VCaP (cell line): ENCODE results near the gene TRPC4.

Experiments
- H3K27ac ChIP-seq: fragments of 450-650 bp; 2 replicates; pipeline ENCODE4 v1.5.1; 2017
- CTCF ChIP-seq: fragments of 450-650 bp; conservative IDR thresholded peaks from 2 replicates; pipeline ENCODE4 v1.5.1; 2017; ENCODE audit warnings: mild to moderate bottlenecking, moderate library complexity

Gene TRPC4

DNA sequence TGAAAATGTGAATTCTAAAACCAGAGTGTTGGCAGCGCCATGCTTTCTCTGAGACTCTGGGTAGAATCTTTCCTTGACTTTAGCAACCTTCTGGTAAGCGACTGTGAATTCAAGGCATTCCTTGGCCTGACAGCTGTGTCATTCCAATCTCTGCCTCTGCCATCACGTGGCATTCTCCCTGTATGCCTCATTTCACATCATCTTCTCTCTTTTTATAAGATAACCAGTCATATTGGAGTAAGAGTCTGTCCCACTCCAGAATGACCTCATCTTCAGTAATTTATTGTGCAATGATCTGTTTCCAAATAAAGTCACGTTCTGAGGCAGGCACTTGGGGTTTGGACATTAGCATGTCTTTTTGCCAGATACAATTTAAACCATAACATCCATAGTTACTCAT, 167.6 kb downstream of the TRPC4 start:
- no peak for TF ChIP-seq CTCF
- no peak overlapping the region for H3K27ac ChIP-seq

DNA sequence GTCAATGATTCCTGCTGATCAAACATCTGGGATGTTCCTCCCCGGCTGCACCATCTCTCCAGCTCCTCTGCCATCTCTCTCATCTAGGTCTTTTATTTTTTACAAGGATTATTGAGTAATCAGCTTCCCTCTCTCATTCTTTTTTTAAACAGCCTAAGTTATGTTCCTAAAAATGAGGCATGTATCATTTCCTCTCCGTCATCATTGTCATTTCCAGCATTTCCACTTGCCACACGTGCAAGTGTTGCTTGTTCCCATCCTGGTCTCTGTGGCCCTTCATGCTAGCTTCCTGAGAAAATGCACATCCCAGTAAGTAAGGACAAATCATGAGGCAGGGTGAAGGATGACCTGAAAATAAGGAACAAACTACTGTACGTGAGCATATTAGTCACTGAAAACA, 168.3 kb downstream of the TRPC4 start:
- no peak overlapping the region for H3K27ac ChIP-seq
- TF ChIP-seq CTCF = no peak

DNA sequence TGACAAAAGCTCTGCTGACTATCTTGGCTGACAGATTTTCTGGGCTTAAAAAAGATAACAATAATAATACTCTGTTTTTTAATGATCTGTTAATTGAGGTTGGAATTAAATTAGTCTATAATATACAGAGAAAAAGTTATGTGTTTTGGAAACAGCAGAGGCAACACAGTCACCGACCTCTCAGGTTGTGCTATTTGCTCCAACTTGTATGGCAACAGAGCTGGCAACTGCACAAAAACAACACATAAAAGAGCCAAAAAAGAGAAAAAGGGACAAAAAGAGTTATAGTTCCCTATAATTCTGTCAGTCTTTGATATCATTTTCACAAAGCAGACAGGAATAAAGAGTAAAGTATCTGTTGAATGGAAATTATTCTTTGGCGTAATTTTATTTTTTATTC, 168.7 kb downstream of the TRPC4 start:
- no peak overlapping the region for H3K27ac ChIP-seq
- no peak for TF ChIP-seq CTCF

DNA sequence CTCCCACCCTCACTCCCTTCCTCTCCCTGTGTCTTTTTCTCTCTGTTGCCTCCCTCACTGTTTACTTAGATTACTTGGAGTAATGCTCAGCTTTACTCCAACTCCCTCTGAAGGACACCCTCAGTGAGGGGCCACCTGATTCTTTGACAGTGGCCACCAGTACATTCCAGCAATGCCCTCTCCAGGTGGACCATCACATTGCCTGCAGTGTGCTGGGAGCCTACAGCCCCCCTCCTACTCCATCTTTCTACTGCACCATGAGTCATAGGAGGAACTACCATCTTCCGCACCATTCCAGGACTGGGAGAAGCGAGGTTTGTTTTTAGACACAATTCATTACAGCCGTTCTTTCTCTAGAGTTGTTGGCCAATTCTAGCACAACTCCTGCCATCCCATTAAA, 174.4 kb downstream of the TRPC4 start:
- no peak overlapping the region for H3K27ac ChIP-seq
- no peak for TF ChIP-seq CTCF

- no peak for TF ChIP-seq CTCF
- no peak overlapping the region for H3K27ac ChIP-seq
These were observed 179.2 kb downstream of the TRPC4 start for GRCh38 chr13:37690361-37690760.

DNA sequence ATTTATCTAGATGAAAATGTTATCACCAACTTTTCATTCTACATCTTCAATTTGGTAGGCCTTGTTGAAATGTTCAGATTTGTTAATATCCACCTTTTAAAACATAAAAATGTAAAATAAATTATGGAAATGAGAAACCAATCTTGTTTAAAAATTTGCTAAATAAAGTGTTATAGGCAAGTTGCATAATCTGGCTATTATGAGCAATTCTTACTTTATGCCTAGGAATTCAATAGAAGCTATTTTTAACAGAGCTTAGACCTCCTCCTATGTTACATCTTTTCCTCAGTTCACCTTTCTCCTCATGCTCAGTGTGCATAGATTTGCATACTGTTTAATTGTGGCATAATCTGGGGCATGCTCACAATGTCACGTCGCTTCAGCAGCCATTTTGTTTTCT, 183.1 kb downstream of the TRPC4 start:
- TF ChIP-seq CTCF = no peak
- H3K27ac ChIP-seq = no peak overlapping the region

- no peak for TF ChIP-seq CTCF
These were observed 184.4 kb downstream of the TRPC4 start for GRCh38 chr13:37685206-37685605.

GRCh38 chr13:37682496-37682895, 187.1 kb downstream of the TRPC4 start:
- TF ChIP-seq CTCF = no peak

More at GRCh38 chr13:37685206-37685605, 184.4 kb downstream of the TRPC4 start:
- H3K27ac ChIP-seq = no peak overlapping the region

More at GRCh38 chr13:37682496-37682895, 187.1 kb downstream of the TRPC4 start:
- H3K27ac ChIP-seq = no peak overlapping the region
